ENCODE results near the gene VEGFA.

VEGFA gene

GRCh38 chr6:43738877-43739641 lies 31.0 kb upstream of the VEGFA start:
- DNase-seq (ENCODE audit: low spot score), result no peak

DNA sequence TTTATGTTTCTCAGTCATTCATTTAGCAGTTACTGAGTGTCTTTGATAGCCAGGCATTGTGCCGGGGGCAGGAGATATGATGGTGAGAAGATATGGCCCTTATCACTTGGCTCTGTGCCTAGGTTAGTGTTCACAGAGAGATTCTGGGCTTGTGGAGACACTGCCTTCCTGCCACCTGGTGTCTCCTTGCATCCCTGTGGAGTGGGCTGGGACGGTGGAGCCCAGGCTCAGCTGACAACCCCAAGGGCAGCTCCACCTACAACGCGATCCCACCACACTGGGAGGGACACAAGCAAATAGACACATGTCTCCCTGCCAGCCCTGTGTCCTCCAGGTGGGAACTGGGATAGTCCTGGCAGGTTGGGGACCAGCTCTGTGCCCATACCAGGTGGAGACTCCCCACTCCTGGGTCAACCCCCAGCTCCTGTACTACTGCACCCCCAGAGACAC lies 30.3 kb upstream of the VEGFA start:
- no peak for DNase-seq (ENCODE audit: low spot score)

DNA sequence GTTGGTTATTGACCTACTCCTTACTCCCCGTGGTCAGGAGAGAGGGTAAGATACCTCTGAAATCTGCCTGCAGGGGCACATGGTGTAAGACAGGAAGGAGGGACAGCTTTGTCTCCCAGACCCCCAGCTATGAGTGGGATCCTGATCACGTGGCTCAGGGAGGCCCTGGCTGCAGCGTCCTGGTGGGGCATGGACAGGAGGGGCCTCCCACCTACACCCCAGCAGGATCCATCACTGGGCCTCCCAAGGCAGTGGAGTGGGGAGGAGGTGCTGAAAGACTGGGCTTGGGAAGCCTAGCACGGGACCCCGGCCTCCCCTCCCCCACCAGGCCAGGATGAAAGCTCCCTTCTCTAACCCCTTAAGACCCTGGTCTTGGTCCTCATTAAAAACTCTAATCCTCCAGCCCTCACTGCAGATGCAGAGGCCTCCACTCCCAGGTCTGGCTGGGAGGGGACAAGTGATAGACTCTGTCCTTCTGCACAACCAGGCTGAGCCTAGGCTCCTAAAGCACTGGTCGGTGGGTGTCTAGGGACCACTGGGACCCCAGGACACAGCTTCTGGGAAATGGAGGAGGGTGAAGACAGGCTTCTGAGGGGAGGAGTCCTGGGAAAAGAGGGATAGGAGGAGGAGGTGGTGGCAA lies 29.6 kb upstream of the VEGFA start:
- DNase-seq (ENCODE audit: low spot score), result no peak

DNA sequence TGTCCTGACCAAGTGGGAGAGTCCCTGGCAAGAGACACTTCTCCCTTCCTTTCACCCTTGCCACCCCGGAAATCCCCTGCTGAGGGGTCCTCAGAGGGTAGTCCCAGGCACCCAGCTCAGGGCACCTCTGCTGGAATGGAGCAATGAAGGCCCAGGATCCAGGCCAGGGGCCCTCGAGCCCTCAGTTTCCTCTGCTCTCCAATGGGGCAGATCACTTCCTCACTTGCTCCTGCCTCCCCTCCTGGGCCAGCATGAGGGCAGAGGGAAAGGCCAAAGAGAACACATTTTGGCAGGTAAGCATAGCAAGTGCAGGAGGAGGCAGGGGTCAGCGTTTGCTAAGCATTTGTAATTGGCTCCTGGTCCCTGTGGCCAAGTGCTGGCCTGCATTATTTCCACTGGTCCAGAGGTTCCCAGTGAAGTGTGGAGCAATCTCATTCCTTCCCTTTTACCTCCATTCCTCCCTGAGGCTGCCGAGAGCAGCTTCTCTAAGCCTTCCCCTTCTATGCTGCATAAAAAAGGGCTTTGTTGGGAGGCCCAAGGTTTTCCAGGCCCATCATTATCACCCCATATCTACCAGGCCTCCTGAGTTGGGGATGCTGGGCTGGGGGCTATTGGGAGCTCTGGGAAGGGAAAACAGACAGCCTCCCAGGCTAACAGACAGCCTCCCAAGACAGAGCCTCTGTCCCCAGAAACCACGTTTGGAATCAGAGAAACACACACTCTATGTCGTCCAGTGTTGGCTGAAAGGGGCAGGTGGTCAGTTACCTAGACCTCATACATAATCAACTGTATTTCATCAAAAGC lies 28.8 kb upstream of the VEGFA start:
- DNase-seq (ENCODE audit: low spot score), result no peak

DNA sequence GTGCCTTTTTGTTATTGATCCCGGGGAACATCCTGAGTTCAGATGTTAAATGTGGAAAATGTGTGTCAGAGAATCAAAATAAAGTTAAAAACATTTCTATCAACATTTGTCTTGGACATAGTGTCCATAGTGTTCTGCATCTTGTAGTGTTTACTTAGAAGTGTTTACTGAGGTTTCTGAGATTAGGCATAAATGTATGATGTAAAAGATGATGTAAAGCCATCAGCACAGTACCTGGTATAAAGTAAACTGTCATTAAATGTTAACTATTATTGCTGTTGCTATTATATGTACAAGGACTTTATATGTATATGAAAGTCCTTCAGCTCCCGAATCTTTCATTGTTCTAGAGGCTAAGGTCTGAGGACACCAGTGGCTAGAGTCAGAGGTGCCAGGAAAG lies 28.2 kb upstream of the VEGFA start:
- DNase-seq (ENCODE audit: low spot score), result no peak

GRCh38 chr6:43742285-43742684 lies 27.7 kb upstream of the VEGFA start:
- DNase-seq (ENCODE audit: low spot score), result no peak

GRCh38 chr6:43742931-43743632 lies 26.9 kb upstream of the VEGFA start:
- DNase-seq (ENCODE audit: low spot score), result no peak

GRCh38 chr6:43743682-43744381 lies 26.2 kb upstream of the VEGFA start:
- no peak for DNase-seq (ENCODE audit: low spot score)

DNA sequence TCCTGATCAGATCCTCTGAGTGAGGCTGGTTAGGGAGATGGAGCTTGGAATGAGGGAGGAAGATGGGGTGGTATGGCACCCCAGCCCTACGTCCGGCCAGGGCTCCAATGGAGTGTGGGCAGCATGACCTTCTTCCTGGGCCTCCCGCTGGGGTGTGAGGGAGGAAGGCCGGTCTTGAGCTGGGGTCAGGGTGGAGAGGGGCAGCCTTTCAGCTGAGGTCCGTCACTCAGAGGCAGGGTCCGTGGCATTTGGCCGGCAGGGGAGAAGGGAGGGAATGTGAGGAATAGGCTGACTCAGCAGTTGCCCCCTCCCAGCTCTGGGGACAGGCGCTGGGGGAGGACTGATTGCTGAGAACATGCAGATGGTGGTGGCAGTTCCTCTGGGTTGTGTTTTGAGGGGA lies 25.5 kb upstream of the VEGFA start:
- no peak for DNase-seq (ENCODE audit: low spot score)

GRCh38 chr6:43744931-43745727 lies 24.9 kb upstream of the VEGFA start:
- no peak for DNase-seq (ENCODE audit: low spot score)

DNA sequence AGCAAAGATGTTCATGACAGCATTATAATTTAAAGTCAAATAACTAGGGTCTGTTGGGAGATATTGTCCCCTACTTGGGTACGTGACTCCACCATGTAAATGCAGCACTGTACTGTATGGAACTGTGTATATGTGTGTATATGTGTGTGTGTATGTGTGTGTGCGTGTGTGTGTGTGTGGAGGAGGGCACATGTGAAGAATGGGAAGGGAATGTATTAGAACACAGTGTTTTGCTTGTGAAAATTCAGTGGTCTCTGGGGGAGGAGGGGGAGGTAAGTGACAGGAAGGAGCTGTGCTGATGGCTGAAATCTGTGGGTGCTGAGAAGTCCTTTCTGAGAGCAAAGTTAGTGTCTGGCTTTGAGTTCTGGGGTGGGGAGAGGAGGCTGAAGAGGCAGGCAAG lies 23.9 kb upstream of the VEGFA start:
- no peak for DNase-seq (ENCODE audit: low spot score)

DNA sequence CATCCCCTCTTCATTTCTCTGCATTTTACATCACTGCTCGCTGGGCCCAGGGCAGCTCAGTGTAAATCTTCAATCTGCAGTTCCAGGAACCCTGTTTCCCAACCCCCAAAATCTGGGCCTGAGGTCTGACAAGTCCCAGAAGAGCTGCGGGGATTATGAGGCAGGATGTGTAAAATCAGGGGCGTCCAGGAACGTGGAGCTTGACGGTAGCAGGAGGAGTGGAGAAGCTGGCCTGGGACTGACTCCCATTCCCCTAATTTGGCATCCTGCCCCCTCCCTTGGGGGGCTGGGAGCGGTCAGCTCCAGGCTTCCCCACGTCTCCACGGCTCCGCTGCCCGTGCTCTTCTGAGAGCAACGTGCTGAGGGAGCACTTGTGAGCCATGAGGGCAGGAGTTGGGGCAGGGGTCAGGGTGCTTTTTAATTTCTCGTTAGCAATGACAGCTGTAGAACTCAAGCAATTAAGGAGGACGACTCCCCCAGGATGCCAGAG lies 23.4 kb upstream of the VEGFA start:
- no peak for DNase-seq (ENCODE audit: low spot score)

DNA sequence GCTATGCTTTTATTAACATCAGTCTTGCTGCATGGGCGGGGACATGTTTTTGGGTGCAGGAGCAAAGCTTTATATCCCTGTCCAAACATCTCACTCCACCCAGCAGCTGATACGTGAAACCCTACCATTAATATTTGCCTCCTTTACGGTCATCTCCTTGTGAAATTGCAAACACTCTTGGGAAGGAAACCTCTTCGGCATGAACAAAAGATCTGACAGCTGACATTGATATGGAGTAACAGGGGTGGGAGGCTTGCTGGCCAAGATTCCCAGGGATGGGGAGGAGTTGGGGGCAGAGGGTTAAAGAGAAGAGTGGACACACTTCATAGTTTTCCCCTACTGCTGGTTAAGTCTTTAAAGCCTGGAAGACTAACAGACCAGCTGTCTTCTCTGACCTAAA lies 22.2 kb upstream of the VEGFA start:
- no peak for DNase-seq (ENCODE audit: low spot score)

- DNase-seq (ENCODE audit: low spot score), result no peak
Measured at GRCh38 chr6:43748765-43749164, 21.2 kb upstream of the VEGFA start.

GRCh38 chr6:43749461-43749860 lies 20.6 kb upstream of the VEGFA start:
- DNase-seq (ENCODE audit: low spot score), result no peak

GRCh38 chr6:43750622-43751021 lies 19.4 kb upstream of the VEGFA start:
- no peak for DNase-seq (ENCODE audit: low spot score)

DNA sequence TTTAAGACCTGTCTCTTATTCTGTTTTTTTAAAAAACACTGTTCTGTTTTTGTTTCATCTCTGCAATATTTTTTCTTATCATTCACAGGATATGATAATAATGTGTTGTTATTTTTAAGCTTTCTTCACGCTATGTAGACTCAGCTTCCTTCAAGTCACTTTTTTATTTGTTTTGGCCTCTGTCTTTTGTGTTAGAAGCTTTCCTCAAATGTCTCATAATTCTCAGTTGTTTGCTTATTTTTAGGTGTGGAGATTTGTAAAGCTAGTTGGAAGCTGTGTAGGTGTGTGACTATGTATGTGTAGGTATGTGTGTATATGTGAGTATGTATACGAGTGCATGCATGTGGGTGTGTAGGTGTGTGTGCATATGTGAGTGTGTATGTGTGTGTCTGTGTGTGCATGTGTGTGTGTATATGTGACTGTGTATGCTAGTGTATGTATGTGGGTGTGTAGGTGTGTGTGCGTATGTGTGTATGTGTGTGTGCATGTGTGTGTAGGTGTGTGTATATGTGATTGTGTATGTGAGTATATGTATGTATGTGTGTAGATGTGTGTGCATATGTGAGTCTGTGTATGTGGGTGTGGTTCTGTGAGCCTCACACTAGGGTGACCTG lies 16.3 kb upstream of the VEGFA start:
- DNase-seq (ENCODE audit: low spot score), result no peak

- DNase-seq (ENCODE audit: low spot score), result no peak
Measured at GRCh38 chr6:43757966-43758616, 11.9 kb upstream of the VEGFA start.

DNA sequence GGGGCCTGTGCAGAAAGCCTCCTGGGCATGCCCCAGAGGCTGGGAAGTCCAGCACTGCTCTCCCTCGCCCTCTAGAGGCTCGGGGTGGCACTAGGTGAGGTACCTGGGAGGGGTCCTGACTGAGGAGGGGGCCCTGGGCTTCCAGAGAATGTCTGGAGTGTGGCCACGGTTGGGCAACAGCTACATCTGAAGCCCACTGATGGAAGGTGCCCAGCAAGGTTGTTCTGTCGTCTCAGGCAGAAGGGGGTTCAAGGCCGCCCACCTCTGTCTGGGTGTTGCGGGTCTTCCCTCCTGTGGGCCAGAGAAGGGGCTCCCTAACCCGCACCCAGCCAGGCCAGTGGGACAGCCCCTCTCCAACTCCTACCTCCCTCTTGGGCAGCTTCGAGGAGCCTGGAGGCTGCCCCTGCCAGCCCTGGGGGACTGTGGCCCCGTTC lies 11.4 kb upstream of the VEGFA start:
- DNase-seq (ENCODE audit: low spot score), result peak; percentile 78

All from SK-N-DZ (cell line).